ENCODE results near the gene DDX59.

DDX59 gene

DNA sequence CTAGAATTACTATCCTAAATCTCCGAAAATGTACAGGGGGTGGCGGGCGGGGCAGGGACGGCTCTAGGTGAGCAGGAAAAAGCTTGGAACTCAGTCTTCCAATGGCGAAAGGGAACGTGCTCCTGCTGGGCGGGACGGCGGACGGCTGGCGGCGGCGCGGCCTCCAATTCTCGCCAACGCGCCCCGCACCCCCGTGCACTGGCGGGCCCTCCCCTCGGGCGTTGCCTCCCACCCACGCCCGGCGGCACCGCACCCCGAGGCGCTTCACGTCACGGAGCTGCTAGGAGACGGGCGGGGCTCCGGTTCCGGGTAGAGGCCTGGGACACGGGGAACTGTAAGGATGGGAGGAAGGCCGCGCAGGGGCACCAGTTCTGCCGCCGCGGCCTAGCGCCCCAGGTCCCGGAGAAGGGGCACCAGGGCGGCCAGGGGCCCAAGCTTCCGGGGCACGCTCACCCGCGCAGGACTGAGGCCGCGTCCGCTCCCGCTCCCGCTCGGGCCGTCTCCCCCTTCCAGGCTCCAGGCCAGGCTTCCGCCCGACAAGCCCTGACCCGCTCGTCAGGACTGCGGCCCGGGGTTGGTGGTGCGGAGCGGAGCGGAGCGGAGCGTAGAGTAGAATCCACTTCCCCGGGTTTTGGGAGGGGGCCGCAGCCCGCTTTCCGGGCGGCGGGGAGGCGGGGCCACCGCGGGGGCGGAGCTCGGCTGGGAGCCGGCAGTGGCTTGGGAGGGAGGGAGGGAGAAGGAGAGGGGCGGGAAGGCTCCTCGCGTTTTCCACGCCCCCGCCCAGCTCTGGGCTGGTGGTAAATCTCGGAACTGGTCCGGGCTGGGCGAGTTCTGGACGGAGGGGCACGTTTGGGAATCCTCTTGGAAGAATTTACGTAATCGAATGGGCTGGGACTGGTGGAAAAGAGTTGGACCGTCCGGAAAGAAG lies at the start of gene DDX59:
Gene DDX59 (minus strand): TSS at position 594 of the 928 bp plus-strand sequence. CDS start 3,167 bp downstream, outside the sequence.
- peak; percentile 91 to 92 for DNase-seq (ENCODE audit: extremely low read depth in 1 of 2, low read depth in 1 of 2)

DNA sequence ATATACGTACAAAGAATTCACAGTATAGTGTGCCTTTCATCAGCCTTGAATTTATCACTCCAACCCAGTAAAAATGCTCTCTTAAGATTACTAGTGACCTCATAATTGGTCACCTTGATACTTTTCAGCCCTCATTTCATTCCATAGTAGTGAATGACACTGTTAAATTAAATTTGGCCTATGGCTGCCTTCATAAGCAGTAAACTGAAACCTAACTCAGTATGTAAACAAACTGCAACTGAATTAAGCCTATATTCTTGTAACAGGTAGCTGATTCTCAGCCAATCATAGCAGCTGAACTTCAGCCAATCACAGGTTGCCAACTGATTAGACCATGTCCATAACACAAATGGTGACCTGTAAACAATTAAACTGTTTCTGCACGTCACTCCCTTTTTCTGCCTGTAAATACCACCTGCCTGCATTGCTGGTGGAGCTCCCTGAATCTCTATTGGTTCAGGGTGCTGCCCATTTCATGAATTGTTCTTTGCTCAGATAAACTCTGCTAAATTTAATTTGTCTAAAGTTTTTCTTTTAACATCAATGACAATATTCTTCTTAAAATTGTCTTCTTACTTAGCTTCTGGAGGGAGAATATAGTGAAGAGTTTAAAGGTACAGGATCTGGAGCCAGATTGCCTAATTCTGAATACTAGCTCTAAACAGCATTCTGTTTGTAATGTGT lies 44.9 kb upstream of the DDX59 start:
- no peak for DNase-seq (ENCODE audit: extremely low read depth in 1 of 2, low read depth in 1 of 2)

GRCh38 chr1:200710166-200710565 lies 40.5 kb upstream of the DDX59 start:
- DNase-seq (ENCODE audit: extremely low read depth in 1 of 2, low read depth in 1 of 2), result no peak

DNA sequence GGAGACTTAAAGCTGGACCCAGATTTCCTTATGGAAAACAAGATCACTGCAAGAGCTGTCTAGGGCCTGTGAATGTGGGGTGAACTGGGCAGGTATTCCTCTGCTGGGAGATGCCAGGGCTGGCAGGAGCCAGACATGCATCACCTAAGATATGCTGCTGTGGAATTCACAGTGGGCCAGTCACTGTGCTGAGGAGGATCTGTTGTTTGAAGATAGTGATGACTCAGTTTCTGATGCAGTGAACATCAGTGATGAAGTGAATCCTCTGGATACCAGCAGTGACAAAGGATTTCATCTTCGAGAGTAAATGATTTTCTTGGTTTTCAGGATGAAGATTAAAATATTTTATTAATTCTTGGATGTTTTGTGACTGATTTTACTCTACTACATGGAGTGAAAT lies 39.1 kb upstream of the DDX59 start:
- no peak for DNase-seq (ENCODE audit: extremely low read depth in 1 of 2, low read depth in 1 of 2)

DNA sequence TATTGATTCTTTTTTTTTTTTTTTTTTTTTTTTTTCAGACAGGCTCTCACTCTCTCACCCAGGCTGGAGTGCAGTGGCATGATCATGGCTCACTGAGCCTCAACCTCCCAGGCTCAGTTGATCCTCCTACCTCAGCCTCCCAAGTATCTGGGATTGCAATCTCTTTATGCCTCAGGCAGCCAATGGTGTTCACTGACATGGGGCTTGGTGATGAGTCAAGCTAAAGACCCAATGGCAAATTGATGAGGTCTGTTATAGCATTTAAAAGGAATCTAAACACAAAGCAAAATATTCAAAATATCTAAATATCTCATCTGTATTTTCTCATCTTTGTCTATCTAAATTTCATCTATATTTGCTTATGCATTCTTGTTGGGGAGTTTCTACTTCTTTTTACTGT lies 38.5 kb upstream of the DDX59 start:
- DNase-seq (ENCODE audit: extremely low read depth in 1 of 2, low read depth in 1 of 2), result no peak

- no peak for DNase-seq (ENCODE audit: extremely low read depth in 1 of 2, low read depth in 1 of 2)
These were observed 37.4 kb upstream of the DDX59 start for GRCh38 chr1:200707116-200707515.

DNA sequence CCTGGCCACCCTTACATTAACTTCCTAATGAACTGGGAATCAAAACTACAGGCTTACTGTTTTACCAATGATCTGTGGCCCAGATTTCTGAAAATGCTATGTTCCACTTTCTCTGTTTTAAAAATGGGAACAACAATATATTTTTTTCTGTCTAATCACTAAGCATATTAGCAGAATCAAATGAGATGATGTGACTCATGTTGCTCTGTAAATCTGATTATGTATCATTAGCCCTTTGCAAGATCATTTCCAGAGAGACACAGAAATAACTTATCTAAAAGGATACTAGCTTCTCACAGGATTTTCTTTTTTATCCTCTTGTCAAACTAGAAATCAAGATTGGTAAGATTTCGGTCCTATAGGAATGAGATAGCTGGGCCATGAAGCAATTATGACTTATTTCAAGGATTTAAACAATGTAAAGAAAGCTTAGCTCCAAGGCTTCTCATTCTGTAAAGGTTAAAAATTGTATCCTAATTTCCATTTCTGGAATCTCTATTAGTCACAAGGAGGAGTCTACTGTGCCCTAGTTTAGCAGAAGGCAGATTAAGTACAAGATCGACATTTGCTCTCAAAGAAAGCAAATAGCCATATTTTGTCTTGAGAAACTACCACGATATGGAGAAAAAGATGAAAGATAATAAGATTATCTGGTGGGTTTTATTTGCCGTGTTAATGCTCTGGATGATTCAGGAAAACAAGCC lies 36.6 kb upstream of the DDX59 start:
- DNase-seq (ENCODE audit: extremely low read depth in 1 of 2, low read depth in 1 of 2), result no peak

GRCh38 chr1:200704986-200705500 lies 35.3 kb upstream of the DDX59 start:
- DNase-seq (ENCODE audit: extremely low read depth in 1 of 2, low read depth in 1 of 2), result no peak

DNA sequence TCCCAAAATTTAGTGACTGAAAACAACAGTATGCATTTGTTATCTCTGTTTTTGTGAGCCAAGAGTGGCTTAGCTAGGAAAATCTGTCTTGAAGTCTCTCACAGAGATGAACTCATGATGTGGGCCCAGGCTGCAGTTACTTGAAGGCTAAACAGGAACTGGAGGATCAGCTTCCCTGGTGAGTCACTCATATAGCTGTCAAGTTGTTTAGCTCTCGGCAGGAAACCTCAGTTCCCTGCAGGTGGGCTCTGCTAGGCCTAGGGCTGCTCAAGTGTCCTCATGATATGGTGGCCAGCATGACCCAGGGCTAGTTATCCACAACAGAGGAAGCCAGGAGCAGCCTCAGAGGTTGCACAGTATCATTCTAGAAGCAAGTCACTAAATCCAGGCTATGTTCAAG lies 30.2 kb upstream of the DDX59 start:
- DNase-seq (ENCODE audit: extremely low read depth in 1 of 2, low read depth in 1 of 2), result no peak

GRCh38 chr1:200694738-200695137 lies 25.0 kb upstream of the DDX59 start:
- DNase-seq (ENCODE audit: extremely low read depth in 1 of 2, low read depth in 1 of 2), result no peak

- DNase-seq (ENCODE audit: extremely low read depth in 1 of 2, low read depth in 1 of 2), result no peak
These were observed 23.6 kb upstream of the DDX59 start for GRCh38 chr1:200693327-200693726.

GRCh38 chr1:200692316-200692715 lies 22.6 kb upstream of the DDX59 start:
- no peak for DNase-seq (ENCODE audit: extremely low read depth in 1 of 2, low read depth in 1 of 2)

GRCh38 chr1:200686620-200687019 lies 16.9 kb upstream of the DDX59 start:
- no peak for DNase-seq (ENCODE audit: extremely low read depth in 1 of 2, low read depth in 1 of 2)

DNA sequence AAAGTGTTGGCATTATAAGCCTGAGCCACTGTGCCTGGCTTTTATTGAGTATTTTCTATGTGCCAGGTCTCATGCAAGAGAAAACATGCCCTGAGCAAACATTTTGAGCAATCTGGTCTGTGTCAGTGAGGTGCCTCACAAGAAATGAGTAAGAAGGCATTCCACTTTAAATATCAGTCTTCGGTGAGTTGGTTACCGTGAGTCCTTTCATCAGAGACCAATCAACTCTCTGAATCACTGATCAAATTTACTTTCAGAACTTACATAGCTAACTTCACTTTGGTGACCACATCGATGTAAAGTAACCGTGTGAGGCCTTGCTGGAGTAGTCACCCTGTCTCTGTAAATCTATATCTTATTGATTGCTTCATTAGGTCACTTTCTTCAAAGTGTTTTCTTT lies 14.3 kb upstream of the DDX59 start:
- no peak for DNase-seq (ENCODE audit: extremely low read depth in 1 of 2, low read depth in 1 of 2)

DNA sequence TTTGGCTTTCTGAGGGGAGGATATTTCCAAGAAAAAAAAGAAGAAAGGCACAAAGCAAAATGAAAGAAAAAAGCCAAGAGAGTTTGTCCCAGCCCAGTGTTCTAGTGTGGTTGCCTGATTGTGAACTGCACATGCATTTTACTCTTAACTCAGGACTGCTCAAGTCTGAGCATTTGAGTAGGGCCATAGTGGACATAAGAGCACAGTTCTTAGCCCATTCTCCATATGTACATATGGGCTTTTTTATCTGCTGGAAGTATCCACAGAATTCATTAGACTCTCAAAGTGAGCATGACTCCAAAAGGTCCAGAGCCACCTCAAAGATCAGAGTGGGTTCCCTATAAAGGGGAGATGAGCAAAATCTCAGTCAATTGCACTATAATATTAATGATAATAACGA lies 13.6 kb upstream of the DDX59 start:
- DNase-seq (ENCODE audit: extremely low read depth in 1 of 2, low read depth in 1 of 2), result no peak

- no peak for DNase-seq (ENCODE audit: extremely low read depth in 1 of 2, low read depth in 1 of 2)
These were observed 11.5 kb upstream of the DDX59 start for GRCh38 chr1:200681231-200681630.

DNA sequence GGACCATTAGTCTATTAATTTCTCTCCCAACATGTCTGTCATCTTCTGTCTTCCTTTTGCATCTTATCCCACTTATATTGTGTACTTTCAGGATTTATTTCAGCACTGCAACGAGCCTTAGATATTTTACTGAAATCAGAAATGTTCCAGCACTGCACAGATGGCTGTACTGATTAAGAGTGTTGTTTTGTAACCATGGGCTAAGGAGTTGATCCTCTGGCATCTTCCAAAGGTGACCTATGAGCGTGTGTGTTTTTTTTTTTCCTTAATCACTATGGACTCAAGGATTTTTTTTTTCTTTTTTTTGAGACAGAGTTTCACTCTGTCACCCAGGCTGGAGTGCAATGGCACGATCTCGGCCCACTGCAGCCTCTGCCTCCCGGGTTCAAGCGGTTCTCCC lies 7.1 kb upstream of the DDX59 start:
- no peak for DNase-seq (ENCODE audit: extremely low read depth in 1 of 2, low read depth in 1 of 2)

- DNase-seq (ENCODE audit: extremely low read depth in 1 of 2, low read depth in 1 of 2), result no peak
These were observed 5.8 kb upstream of the DDX59 start for GRCh38 chr1:200675588-200675852.

DNA sequence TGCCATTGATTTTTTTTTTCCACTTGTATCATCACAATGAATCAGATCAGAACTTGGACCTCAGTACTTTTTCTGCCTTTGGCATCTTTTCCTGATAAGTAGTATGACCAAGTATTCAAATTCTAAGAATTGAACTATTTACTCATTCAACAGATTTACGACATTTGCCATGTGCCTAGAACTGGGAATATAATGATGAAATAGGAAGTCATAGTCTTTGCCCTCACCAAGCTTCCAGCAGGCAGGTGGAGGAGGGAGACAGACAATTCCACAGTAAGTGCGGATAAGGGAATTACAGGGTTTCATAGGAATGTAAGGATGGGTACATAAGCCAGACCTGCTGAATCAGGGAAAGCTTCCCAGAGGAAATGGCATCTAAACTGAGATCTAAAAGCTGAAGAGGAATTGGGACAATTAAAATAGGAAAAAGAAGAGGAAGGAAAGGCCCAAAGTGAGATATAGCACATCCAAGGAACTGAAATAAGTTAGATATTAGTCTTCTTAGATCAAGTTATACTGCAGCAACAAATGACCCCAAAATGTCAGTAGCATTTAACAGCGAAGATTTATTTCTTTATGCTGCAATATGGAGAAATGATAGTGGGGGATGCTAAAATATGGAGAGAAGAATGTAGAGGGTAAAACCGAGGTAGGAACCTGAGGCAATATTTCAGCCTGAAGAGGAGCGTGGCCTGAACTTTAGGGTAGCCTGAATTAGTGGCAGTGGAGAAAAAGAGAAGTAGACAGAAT lies 5.3 kb upstream of the DDX59 start:
- DNase-seq (ENCODE audit: extremely low read depth in 1 of 2, low read depth in 1 of 2), result no peak

DNA sequence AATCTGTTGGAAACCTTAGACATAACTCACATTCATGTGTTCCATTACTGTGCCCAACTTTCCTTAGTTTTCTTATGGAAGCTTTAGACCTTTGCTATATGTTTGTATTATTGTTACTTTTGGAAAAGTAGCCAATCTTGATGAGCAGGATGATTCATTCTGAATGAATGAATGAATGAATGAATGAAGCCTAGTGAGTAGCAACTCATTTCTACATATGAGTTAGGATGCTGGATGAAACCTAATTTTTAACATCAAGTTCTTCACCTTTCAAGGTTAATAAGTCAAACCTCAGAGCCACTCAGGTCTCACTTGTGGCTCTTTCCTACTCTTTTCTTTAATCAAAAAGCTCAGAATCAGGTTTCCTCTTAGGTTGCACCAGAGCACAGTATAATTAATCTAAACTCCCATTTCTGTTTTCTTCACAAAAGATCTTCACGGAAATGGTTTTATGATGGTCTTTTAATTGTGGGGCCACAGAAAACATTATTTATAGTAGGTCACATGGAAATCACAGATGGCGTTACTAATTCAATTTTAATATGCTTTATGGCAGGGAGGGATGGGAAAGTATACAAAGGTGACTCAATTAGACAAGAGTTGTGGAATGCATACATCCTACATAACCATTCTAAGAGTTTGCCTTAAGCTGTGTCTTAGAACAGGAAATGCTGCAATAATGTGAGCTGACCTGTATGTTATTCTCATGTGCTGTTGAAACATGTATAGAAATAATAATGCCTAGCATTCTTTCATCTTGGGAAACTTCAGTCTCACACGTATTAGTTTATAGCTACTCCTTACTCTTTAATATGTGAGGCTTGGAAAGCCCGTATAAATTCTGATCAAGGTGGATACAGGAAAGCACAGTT lies 4.5 kb upstream of the DDX59 start:
- no peak for DNase-seq (ENCODE audit: extremely low read depth in 1 of 2, low read depth in 1 of 2)
